DOHH2 (cell line): Measurements from ENCODE around the gene LMBRD2.

Experiments used
- H3F3A ChIP-seq: fragments of 200-600 bp; sonication (generic), shearing (Covaris generic); 2 replicates; pipeline ENCODE4 v1.6.0; 2016; ENCODE audit warnings: antibody characterized with exemption, mild to moderate bottlenecking; ENCODE audit not compliant: control insufficient read depth, insufficient read depth
- H3K27ac ChIP-seq: fragments of 200-600 bp; sonication (generic); 2 replicates; pipeline ENCODE4 v1.5.1; 2014; ENCODE audit warnings: low read depth, mild to moderate bottlenecking, low read length, moderate library complexity
- H3K27me3 ChIP-seq: fragments of 200-600 bp; sonication (generic); 2 replicates; pipeline ENCODE4 v1.6.1; 2014; ENCODE audit warnings: mild to moderate bottlenecking, low read length, mixed read lengths; ENCODE audit not compliant: control insufficient read depth
- H3K36me3 ChIP-seq: fragments of 200-600 bp; sonication (generic); 2 replicates; pipeline ENCODE4 v1.6.1; 2014; ENCODE audit warnings: mild to moderate bottlenecking, low read length, moderate library complexity, mixed read lengths; ENCODE audit not compliant: control insufficient read depth
- H3K4me1 ChIP-seq: fragments of 200-600 bp; sonication (generic); 2 replicates; pipeline ENCODE4 v1.6.1; 2014; ENCODE audit warnings: mild to moderate bottlenecking, low read length, mixed read lengths; ENCODE audit not compliant: control insufficient read depth
- H3K4me2 ChIP-seq: fragments of 200-600 bp; sonication (generic); 2 replicates; pipeline ENCODE4 v1.6.0; 2014; ENCODE audit warnings: mild to moderate bottlenecking, low read length, moderate library complexity
- H3K4me3 ChIP-seq: fragments of 200-600 bp; sonication (generic); 2 replicates; pipeline ENCODE4 v1.5.1; 2014; ENCODE audit warnings: mild to moderate bottlenecking, low read length, mixed read lengths
- H3K79me2 ChIP-seq: fragments of 200-600 bp; sonication (generic); 2 replicates; pipeline ENCODE4 v1.6.1; 2014; ENCODE audit warnings: mild to moderate bottlenecking, low read length, mixed read lengths; ENCODE audit not compliant: control insufficient read depth
- H3K9me2 ChIP-seq: fragments of 200-600 bp; sonication (generic); replicated peaks from 2 replicates; pipeline ENCODE4 v1.6.1; 2014; ENCODE audit warnings: mild to moderate bottlenecking, low read length, mixed read lengths; ENCODE audit not compliant: control insufficient read depth
- H3K9me3 ChIP-seq: fragments of 200-600 bp; sonication (generic); 2 replicates; pipeline ENCODE4 v1.6.1; 2014; ENCODE audit warnings: antibody characterized with exemption, low read length, mixed read lengths; ENCODE audit not compliant: control insufficient read depth, insufficient read depth
- H4K20me1 ChIP-seq: fragments of 200-600 bp; sonication (generic); 2 replicates; pipeline ENCODE4 v1.6.0; 2014; ENCODE audit warnings: low read depth, mild to moderate bottlenecking, antibody characterized with exemption, low read length, moderate library complexity; ENCODE audit not compliant: control insufficient read depth, insufficient read depth
- EZH2phosphoT487 ChIP-seq: fragments of 200-600 bp; sonication (generic); IDR thresholded peaks from 2 replicates; pipeline ENCODE4 v1.6.1; 2017; ENCODE audit warnings: borderline replicate concordance, mild to moderate bottlenecking, antibody characterized with exemption, low read length, moderate library complexity, mixed read lengths
- TF ChIP-seq, protein P1 (sequence below): fragments of 200-600 bp; sonication (generic); IDR thresholded peaks from one replicate; pipeline ENCODE4 v1.5.1; 2014; ENCODE audit warnings: antibody characterized with exemption, mild to moderate bottlenecking, low read depth, low read length; ENCODE audit not compliant: poor library complexity, severe bottlenecking

The LMBRD2 gene

GRCh38 chr5:36174119-36174518, 22.4 kb upstream of the LMBRD2 start:
- no peaks in the 10 kb centered on the region for H3K9me2 ChIP-seq
- no peaks in the 10 kb centered on the region for H4K20me1 ChIP-seq
- H3K9me3 ChIP-seq: no peaks in the 10 kb centered on the region
- H3K27ac ChIP-seq: no peak overlapping the region
- no peak overlapping the region for H3K4me3 ChIP-seq
- peaks cover 96% of the 10 kb centered on the region for H3K36me3 ChIP-seq
- no peaks in the 10 kb centered on the region for H3F3A ChIP-seq
- no peaks in the 10 kb centered on the region for H3K4me1 ChIP-seq
- no peak overlapping the region for H3K4me2 ChIP-seq
- H3K79me2 ChIP-seq: no peaks in the 10 kb centered on the region
- no peaks in the 10 kb centered on the region for H3K27me3 ChIP-seq
- TF ChIP-seq, protein P1, sequence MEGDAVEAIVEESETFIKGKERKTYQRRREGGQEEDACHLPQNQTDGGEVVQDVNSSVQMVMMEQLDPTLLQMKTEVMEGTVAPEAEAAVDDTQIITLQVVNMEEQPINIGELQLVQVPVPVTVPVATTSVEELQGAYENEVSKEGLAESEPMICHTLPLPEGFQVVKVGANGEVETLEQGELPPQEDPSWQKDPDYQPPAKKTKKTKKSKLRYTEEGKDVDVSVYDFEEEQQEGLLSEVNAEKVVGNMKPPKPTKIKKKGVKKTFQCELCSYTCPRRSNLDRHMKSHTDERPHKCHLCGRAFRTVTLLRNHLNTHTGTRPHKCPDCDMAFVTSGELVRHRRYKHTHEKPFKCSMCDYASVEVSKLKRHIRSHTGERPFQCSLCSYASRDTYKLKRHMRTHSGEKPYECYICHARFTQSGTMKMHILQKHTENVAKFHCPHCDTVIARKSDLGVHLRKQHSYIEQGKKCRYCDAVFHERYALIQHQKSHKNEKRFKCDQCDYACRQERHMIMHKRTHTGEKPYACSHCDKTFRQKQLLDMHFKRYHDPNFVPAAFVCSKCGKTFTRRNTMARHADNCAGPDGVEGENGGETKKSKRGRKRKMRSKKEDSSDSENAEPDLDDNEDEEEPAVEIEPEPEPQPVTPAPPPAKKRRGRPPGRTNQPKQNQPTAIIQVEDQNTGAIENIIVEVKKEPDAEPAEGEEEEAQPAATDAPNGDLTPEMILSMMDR: no peak
- no peak for TF ChIP-seq EZH2phosphoT487

DNA sequence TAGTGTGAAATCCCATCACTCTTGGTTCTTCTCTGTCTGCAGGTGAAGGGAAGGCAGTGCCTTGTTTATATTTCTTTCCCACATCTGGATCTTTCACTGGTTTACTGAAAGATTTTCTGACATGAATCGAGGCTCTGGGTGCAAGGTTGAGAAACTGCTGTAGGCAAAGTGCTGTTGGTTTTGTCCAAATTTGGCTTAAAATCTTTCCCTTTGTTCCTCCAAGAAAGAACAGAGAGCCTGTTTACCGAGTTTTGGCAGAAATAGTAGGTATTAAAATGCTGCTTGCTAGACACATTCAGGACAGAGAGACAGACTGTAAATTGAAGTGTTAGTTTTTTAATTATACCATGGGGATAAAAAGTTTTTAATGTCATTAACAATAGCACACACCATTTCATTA, 21.7 kb upstream of the LMBRD2 start:
- H3F3A ChIP-seq: no peaks in the 10 kb centered on the region
- no peaks in the 10 kb centered on the region for H3K9me3 ChIP-seq
- H3K79me2 ChIP-seq: no peaks in the 10 kb centered on the region
- H3K4me1 ChIP-seq: no peaks in the 10 kb centered on the region
- H3K9me2 ChIP-seq: no peaks in the 10 kb centered on the region
- H3K27me3 ChIP-seq: no peaks in the 10 kb centered on the region
- H3K36me3 ChIP-seq: peaks cover 95% of the 10 kb centered on the region
- H3K27ac ChIP-seq: no peak overlapping the region
- no peak overlapping the region for H3K4me2 ChIP-seq
- TF ChIP-seq EZH2phosphoT487: no peak
- TF ChIP-seq, protein P1: no peak
- no peak overlapping the region for H3K4me3 ChIP-seq
- H4K20me1 ChIP-seq: no peaks in the 10 kb centered on the region

GRCh38 chr5:36172599-36172998, 20.9 kb upstream of the LMBRD2 start:
- Histone ChIP-seq H3K36me3 (peaks cover 95% of the 10 kb centered on the region), H3K9me2 (no peaks in the 10 kb centered on the region), H3K4me2 (no peak overlapping the region), H3K27ac (no peak overlapping the region), H3F3A (no peaks in the 10 kb centered on the region), H3K27me3 (no peaks in the 10 kb centered on the region), H3K4me3 (no peak overlapping the region), H3K4me1 (no peaks in the 10 kb centered on the region), H3K9me3 (no peaks in the 10 kb centered on the region), H4K20me1 (no peaks in the 10 kb centered on the region), H3K79me2 (no peaks in the 10 kb centered on the region; the same call in 1 of the 2 replicates)
- no peak for TF ChIP-seq EZH2phosphoT487
- TF ChIP-seq, protein P1: no peak
